Mesenchymal stem cell (in vitro differentiated cells and primary cell): ENCODE data around the gene MTCL1.

Source experiments
- DNase-seq: peaks from one replicate; pipeline ENCODE4 v3.0.0-alpha.2; 2013
- H2AFZ ChIP-seq: one replicate; pipeline ENCODE4 v1.6.1; 2013; ENCODE audit warnings: low read depth, mild to moderate bottlenecking, control low read depth, inconsistent platforms, low read length, moderate library complexity
- H2AK5ac ChIP-seq: 2 replicates; pipeline ENCODE4 v1.6.1; 2013; ENCODE audit warnings: low read length, moderate library complexity, mild to moderate bottlenecking, inconsistent platforms; ENCODE audit not compliant: severe bottlenecking
- H2BK120ac ChIP-seq: one replicate; pipeline ENCODE4 v1.6.1; 2013; ENCODE audit warnings: low read depth, mild to moderate bottlenecking, inconsistent platforms, low read length, moderate library complexity
- H2BK12ac ChIP-seq, 2 experiments: one replicate each; pipeline ENCODE4 v1.6.1; 2013; ENCODE audit warnings: inconsistent platforms in 2 of 2, low read length in 2 of 2, mild to moderate bottlenecking in 2 of 2, moderate library complexity in 2 of 2, control low read depth in 1 of 2
- H2BK15ac ChIP-seq: one replicate; pipeline ENCODE4 v1.6.1; 2013; ENCODE audit warnings: mild to moderate bottlenecking, low read depth, inconsistent platforms; ENCODE audit not compliant: poor library complexity, severe bottlenecking
- H2BK5ac ChIP-seq: 2 replicates; pipeline ENCODE4 v1.6.1; 2013; ENCODE audit warnings: low read depth, mild to moderate bottlenecking, low read length, control low read depth, inconsistent platforms; ENCODE audit not compliant: poor library complexity, severe bottlenecking
- H3K14ac ChIP-seq, 2 experiments: one replicate each; pipeline ENCODE4 v1.6.1; 2013; ENCODE audit warnings: inconsistent platforms in 2 of 2, low read length in 2 of 2, control low read depth in 1 of 2, mild to moderate bottlenecking in 1 of 2, moderate library complexity in 1 of 2
- H3K18ac ChIP-seq, 2 experiments: one replicate each; pipeline ENCODE4 v1.6.1; 2013; ENCODE audit warnings: inconsistent platforms in 2 of 2, low read length in 2 of 2, control low read depth in 1 of 2, low read depth in 1 of 2, mild to moderate bottlenecking in 1 of 2
- H3K23ac ChIP-seq, 2 experiments: one replicate each; pipeline ENCODE4 v1.6.1; 2013; ENCODE audit warnings: inconsistent platforms in 2 of 2, low read length in 2 of 2, mild to moderate bottlenecking in 2 of 2, moderate library complexity in 2 of 2, control low read depth in 1 of 2
- H3K27ac ChIP-seq: 2 replicates; pipeline ENCODE4 v1.5.1; 2013; ENCODE audit warnings: mild to moderate bottlenecking, moderate library complexity, low read length, control low read depth, inconsistent platforms; ENCODE audit not compliant: poor library complexity, severe bottlenecking
- H3K27me3 ChIP-seq, 2 experiments: 2 replicates each; pipeline versions ENCODE4 v1.6.1 to v1.7.0; 2013; ENCODE audit warnings: low read length in 2 of 2, mild to moderate bottlenecking in 2 of 2, moderate library complexity in 2 of 2, control low read depth in 1 of 2, inconsistent platforms in 1 of 2; ENCODE audit not compliant: control insufficient read depth in 1 of 2, insufficient read depth in 1 of 2
- H3K36me3 ChIP-seq, 2 experiments: 2 replicates each; pipeline versions ENCODE4 v1.6.1 to v1.7.0; 2013; ENCODE audit warnings: low read length in 2 of 2, control low read depth in 1 of 2, inconsistent platforms in 1 of 2, low read depth in 1 of 2, mild to moderate bottlenecking in 1 of 2; ENCODE audit not compliant: insufficient read depth in 2 of 2, control insufficient read depth in 1 of 2
- H3K4ac ChIP-seq, 2 experiments: one replicate each; pipeline ENCODE4 v1.6.1; 2013; ENCODE audit warnings: inconsistent platforms in 2 of 2, low read length in 2 of 2, mild to moderate bottlenecking in 2 of 2, moderate library complexity in 2 of 2, control low read depth in 1 of 2, low read depth in 1 of 2
- H3K4me1 ChIP-seq: 2 replicates; pipeline ENCODE4 v1.6.1; 2013; ENCODE audit warnings: low read depth, low read length, control low read depth; ENCODE audit not compliant: control insufficient read depth, insufficient read depth
- H3K4me2 ChIP-seq: 2 replicates; pipeline ENCODE4 v1.6.1; 2013; ENCODE audit warnings: low read length, mild to moderate bottlenecking, inconsistent platforms; ENCODE audit not compliant: poor library complexity, severe bottlenecking
- H3K4me3 ChIP-seq, 2 experiments: 2 replicates each; pipeline versions ENCODE4 v1.5.1 to v1.7.0; 2013; ENCODE audit warnings: low read length in 2 of 2, mild to moderate bottlenecking in 2 of 2, control low read depth in 1 of 2, low read depth in 1 of 2; ENCODE audit not compliant: insufficient read depth in 1 of 2
- H3K79me1 ChIP-seq: replicated peaks from 2 replicates; pipeline ENCODE4 v1.6.1; 2013; ENCODE audit warnings: mild to moderate bottlenecking, control low read depth, low read length, inconsistent platforms; ENCODE audit not compliant: poor library complexity, severe bottlenecking
- H3K9ac ChIP-seq: 2 replicates; pipeline ENCODE4 v1.7.0; 2013; ENCODE audit warnings: mild to moderate bottlenecking, low read length, moderate library complexity
- H3K9me3 ChIP-seq: 2 replicates; pipeline ENCODE4 v1.7.0; 2013; ENCODE audit warnings: mild to moderate bottlenecking, low read length; ENCODE audit not compliant: control insufficient read depth
- H4K8ac ChIP-seq: one replicate; pipeline ENCODE4 v1.6.1; 2013; ENCODE audit warnings: inconsistent platforms, mild to moderate bottlenecking, low read length, moderate library complexity
- H4K91ac ChIP-seq: one replicate; pipeline ENCODE4 v1.6.1; 2013; ENCODE audit warnings: mild to moderate bottlenecking, low read length, inconsistent platforms
- WGBS: methylation state at CpG from one replicate; pipeline ENCODE4 v1.1.7; 2013; ENCODE audit warnings: mixed read lengths; 5-methylcytosine and 5-hydroxymethylcytosine counted together

Gene MTCL1

DNA sequence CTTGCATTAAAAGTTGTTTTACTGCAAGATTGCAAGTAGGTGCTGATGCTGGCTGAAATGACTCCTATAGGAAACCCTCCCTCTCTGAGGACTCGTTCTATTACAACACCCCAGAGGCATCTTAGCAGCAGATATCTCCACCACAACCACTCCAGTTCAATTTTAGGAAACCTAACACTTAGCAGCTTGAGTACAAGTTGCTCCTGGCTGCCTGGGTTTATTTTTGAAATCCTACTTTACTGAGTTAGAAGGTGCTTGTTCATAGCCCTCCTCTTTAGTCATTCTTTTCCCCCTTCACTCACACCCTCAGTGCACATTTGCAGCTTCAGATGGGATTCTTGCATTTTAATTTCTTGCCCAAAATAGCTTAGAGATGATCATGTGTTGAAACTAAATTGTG, 111.5 kb downstream of the MTCL1 start:
- 17% methylated on average over 1 of the region's 1 CpG for WGBS
- no peak overlapping the region for H3K4ac ChIP-seq

DNA sequence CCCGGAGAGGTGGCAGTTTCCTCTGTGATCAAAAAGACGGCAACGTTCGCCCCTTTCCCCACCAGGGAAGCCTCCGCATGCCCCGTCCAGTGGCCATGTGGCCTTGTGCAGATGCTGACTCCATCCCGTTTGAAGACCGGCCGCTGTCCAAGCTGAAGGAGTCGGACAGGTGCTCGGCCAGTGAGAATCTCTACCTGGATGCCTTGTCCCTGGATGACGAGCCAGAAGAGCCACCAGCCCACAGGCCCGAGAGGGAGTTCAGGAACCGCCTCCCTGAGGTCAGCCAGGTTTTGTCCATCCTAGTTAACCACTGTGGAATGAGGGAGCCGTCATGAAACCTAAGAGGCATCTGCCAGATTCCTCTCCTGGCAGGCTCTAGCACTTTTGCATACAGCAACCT, 113.6 kb downstream of the MTCL1 start:
- no peaks in the 10 kb centered on the region for H3K27me3 ChIP-seq
- H3K9ac ChIP-seq: no peak overlapping the region
- H2BK15ac ChIP-seq: no peak overlapping the region
- no peak overlapping the region for H3K18ac ChIP-seq
- H3K4ac ChIP-seq: no peak overlapping the region
- H3K4me1 ChIP-seq: peaks cover 6% of the 10 kb centered on the region
- peaks cover 45 to 93% of the 10 kb centered on the region in 2 experiments for H3K36me3 ChIP-seq
- no peak overlapping the region for H2BK5ac ChIP-seq
- no peak overlapping the region for H2AFZ ChIP-seq
- H4K8ac ChIP-seq: no peak overlapping the region
- no peak overlapping the region for H3K4me2 ChIP-seq
- H3K27ac ChIP-seq: no peak overlapping the region
- H3K14ac ChIP-seq: no peak overlapping the region
- WGBS: 96% methylated on average over 15 of the region's 15 CpGs
- no peak overlapping the region for H3K4me3 ChIP-seq
- H3K9me3 ChIP-seq: no peaks in the 10 kb centered on the region
- no peak overlapping the region for H2BK120ac ChIP-seq
- H2AK5ac ChIP-seq: peak overlapping the region; percentile 49
- H2BK12ac ChIP-seq: no peak overlapping the region
- H3K23ac ChIP-seq: no peak overlapping the region
- H3K79me1 ChIP-seq: peaks cover 18% of the 10 kb centered on the region
- H4K91ac ChIP-seq: no peak overlapping the region
- no peak for DNase-seq

More for the DNA sequence above, 111.5 kb downstream of the MTCL1 start:
- Histone ChIP-seq H3K4me2 (no peak overlapping the region), H2AFZ (no peak overlapping the region), H3K36me3 (peaks cover 28 to 91% of the 10 kb centered on the region in 2 experiments), H2AK5ac (no peak overlapping the region), H3K18ac (no peak overlapping the region), H2BK15ac (no peak overlapping the region), H3K23ac (no peak overlapping the region), H3K9me3 (no peaks in the 10 kb centered on the region), H3K4me3 (no peak overlapping the region), H3K4me1 (peaks cover 9% of the 10 kb centered on the region), H4K8ac (no peak overlapping the region), H3K27ac (peak overlapping the region; percentile 53), H3K9ac (peak overlapping the region; percentile 3), H2BK120ac (no peak overlapping the region), H2BK5ac (no peak overlapping the region), H3K14ac (no peak overlapping the region), H2BK12ac (no peak overlapping the region), H3K27me3 (no peaks in the 10 kb centered on the region), H3K79me1 (peaks cover 13% of the 10 kb centered on the region), H4K91ac (no peak overlapping the region)
- DNase-seq: peak; percentile 62

DNA sequence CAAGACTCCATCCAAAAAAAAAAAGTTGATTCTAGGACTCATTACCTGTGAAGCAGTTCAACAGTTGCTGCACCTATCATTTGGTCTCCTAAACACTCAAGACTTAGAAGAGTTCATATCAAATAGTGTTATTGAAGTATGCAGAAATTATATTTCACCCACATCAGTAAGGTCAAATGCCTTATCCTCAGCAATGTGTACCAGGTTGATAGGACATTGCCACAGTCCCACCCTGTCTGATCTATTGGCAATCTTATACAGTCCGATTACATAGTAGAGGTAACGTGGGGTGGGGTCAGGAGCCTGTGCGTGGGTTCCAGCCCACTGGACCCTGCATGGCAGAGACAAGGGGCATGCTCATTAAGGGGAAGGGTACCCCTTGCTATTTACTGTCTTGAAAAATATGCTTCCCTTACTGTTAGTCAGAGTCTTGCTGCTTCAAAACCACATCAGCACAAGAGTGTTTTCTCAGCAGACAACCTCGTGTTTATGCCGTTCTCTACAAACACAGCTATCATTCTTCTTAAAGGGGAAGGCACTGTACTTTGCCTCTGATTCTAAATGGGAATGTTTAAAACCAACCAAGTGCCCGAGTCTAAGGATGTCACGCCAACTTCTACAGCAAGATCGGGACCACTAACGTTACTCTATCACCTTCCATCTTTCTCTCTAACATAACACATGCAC, 115.2 kb downstream of the MTCL1 start:
- no peak overlapping the region for H2BK120ac ChIP-seq
- whole genome bisulfite sequencing: 80% methylated on average over 9 of the region's 9 CpGs

DNA sequence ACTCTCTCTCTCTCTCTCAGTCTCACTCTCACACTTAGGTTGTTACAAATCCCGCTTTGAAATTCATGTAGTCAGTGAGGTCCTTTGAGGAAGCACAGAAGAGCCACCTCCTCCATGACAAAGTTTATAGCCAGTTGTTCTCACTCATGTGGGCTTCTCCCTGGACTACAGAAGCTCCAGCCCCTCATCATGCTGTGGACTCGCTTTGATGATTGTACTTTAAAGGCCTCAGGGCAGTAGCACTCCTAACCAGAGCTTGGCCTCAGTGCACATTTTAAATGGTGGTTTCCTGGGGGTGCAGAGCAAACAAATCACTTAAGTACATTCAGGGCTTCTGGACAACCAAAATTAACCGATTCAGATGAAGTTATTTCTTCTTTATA, 115.7 kb downstream of the MTCL1 start:
- Histone ChIP-seq H3K27me3 (no peaks in the 10 kb centered on the region), H3K4me1 (peaks cover 9% of the 10 kb centered on the region), H2BK5ac (no peak overlapping the region), H4K8ac (peak overlapping the region; percentile 19), H2BK12ac (peak overlapping the region in 1 of 2 experiments; percentile 23), H3K4me3 (no peak overlapping the region), H3K36me3 (peaks cover 64 to 98% of the 10 kb centered on the region in 2 experiments), H3K4ac (no peak overlapping the region), H3K9ac (no peak overlapping the region), H3K9me3 (no peaks in the 10 kb centered on the region), H3K79me1 (peaks cover 30% of the 10 kb centered on the region), H2BK15ac (peak overlapping the region; percentile 26), H3K18ac (peak overlapping the region in 1 of 2 experiments; percentile 14), H2AK5ac (no peak overlapping the region), H2AFZ (no peak overlapping the region), H3K14ac (no peak overlapping the region), H2BK120ac (no peak overlapping the region), H3K4me2 (no peak overlapping the region), H3K27ac (peak overlapping the region; percentile 1), H3K23ac (no peak overlapping the region), H4K91ac (no peak overlapping the region)
- 78% methylated on average over 2 of the region's 3 CpGs for WGBS
- DNase-seq: no peak

More for the DNA sequence above, 115.2 kb downstream of the MTCL1 start:
- no peak overlapping the region for H3K4me2 ChIP-seq
- no peak overlapping the region for H3K9ac ChIP-seq
- no peaks in the 10 kb centered on the region for H3K27me3 ChIP-seq
- H3K4ac ChIP-seq: peak overlapping the region in 1 of 2 experiments; percentile 6
- H2BK12ac ChIP-seq: no peak overlapping the region
- H3K27ac ChIP-seq: peak overlapping the region; percentile 1
- no peak overlapping the region for H2BK5ac ChIP-seq
- no peak overlapping the region for H3K14ac ChIP-seq
- no peak overlapping the region for H3K23ac ChIP-seq
- H4K91ac ChIP-seq: no peak overlapping the region
- H2AK5ac ChIP-seq: no peak overlapping the region
- no peak overlapping the region for H3K18ac ChIP-seq
- no peaks in the 10 kb centered on the region for H3K9me3 ChIP-seq
- no peak overlapping the region for H4K8ac ChIP-seq
- H2BK15ac ChIP-seq: no peak overlapping the region
- H3K36me3 ChIP-seq: peaks cover 58 to 98% of the 10 kb centered on the region in 2 experiments
- H3K79me1 ChIP-seq: peaks cover 26% of the 10 kb centered on the region
- no peak for DNase-seq
- peaks cover 9% of the 10 kb centered on the region for H3K4me1 ChIP-seq
- H3K4me3 ChIP-seq: no peak overlapping the region
- H2AFZ ChIP-seq: no peak overlapping the region
